MM.1S (cell line): ENCODE results near the gene WRNIP1.

Source experiments
- DNase-seq: peaks from one replicate; pipeline ENCODE4 v3.0.0-alpha.2; 2015
- H2AFZ ChIP-seq: fragments of 300-600 bp; sonication (generic); 2 replicates; pipeline ENCODE4 v1.6.0; 2016; ENCODE audit warnings: antibody characterized with exemption, low read length
- H3F3A ChIP-seq: fragments of 300-600 bp; sonication (generic); 2 replicates; pipeline ENCODE4 v1.6.1; 2016; ENCODE audit warnings: mild to moderate bottlenecking, antibody characterized with exemption, low read length, moderate library complexity, mixed read lengths; ENCODE audit not compliant: insufficient read depth
- H3K27ac ChIP-seq: fragments of 300-600 bp; sonication (generic); 2 replicates; pipeline ENCODE4 v1.5.1; 2016; ENCODE audit warnings: mild to moderate bottlenecking, low read length
- H3K27me3 ChIP-seq: fragments of 300-600 bp; sonication (generic); replicated peaks from 2 replicates; pipeline ENCODE4 v1.6.0; 2016; ENCODE audit warnings: low read length; ENCODE audit not compliant: insufficient read depth
- H3K36me3 ChIP-seq: fragments of 300-600 bp; sonication (generic); replicated peaks from 2 replicates; pipeline ENCODE4 v1.6.1; 2016; ENCODE audit warnings: mild to moderate bottlenecking, low read length, mixed read lengths; ENCODE audit not compliant: insufficient read depth
- H3K4me1 ChIP-seq: fragments of 300-600 bp; sonication (generic); 2 replicates; pipeline ENCODE4 v1.6.1; 2016; ENCODE audit warnings: low read length, mixed read lengths
- H3K4me2 ChIP-seq: fragments of 300-600 bp; sonication (generic); 2 replicates; pipeline ENCODE4 v1.6.0; 2016; ENCODE audit warnings: low read depth, low read length
- H3K4me3 ChIP-seq: fragments of 300-600 bp; sonication (generic); 2 replicates; pipeline ENCODE4 v1.5.1; 2016; ENCODE audit warnings: low read length, mixed read lengths
- H3K79me2 ChIP-seq: fragments of 300-600 bp; sonication (generic); 2 replicates; pipeline ENCODE4 v1.6.1; 2016; ENCODE audit warnings: mixed run types, low read length, mixed read lengths
- H3K9ac ChIP-seq: fragments of 300-600 bp; sonication (generic); 2 replicates; pipeline ENCODE4 v1.6.1; 2016; ENCODE audit warnings: low read length, mixed read lengths
- H3K9me2 ChIP-seq: fragments of 300-600 bp; sonication (generic); replicated peaks from 2 replicates; pipeline ENCODE4 v1.6.1; 2016; ENCODE audit warnings: mild to moderate bottlenecking, low read length, mixed read lengths; ENCODE audit not compliant: insufficient read depth
- H3K9me3 ChIP-seq: fragments of 300-600 bp; sonication (generic); replicated peaks from 2 replicates; pipeline ENCODE4 v1.6.1; 2016; ENCODE audit warnings: mild to moderate bottlenecking, low read length, mixed read lengths; ENCODE audit not compliant: insufficient read depth
- H4K20me1 ChIP-seq: fragments of 300-600 bp; sonication (generic); 2 replicates; pipeline ENCODE4 v1.6.1; 2016; ENCODE audit warnings: mild to moderate bottlenecking, low read length, moderate library complexity, mixed read lengths; ENCODE audit not compliant: insufficient read depth
- EZH2 ChIP-seq: fragments of 300-600 bp; sonication (generic); optimal IDR thresholded peaks from 2 replicates; pipeline ENCODE3; 2017; ENCODE audit warnings: low read depth, mild to moderate bottlenecking, antibody characterized with exemption, low read length, mixed read lengths
- EZH2phosphoT487 ChIP-seq: fragments of 300-600 bp; sonication (generic); IDR thresholded peaks from 2 replicates; pipeline ENCODE4 v1.6.1; 2018; ENCODE audit warnings: antibody characterized with exemption, low read length
- TF ChIP-seq, protein P1 (sequence below): fragments of 300-600 bp; sonication (generic); IDR thresholded peaks from 2 replicates; pipeline ENCODE4 v1.5.1; 2016; ENCODE audit warnings: antibody characterized with exemption, low read length, mixed read lengths

Gene WRNIP1

DNA sequence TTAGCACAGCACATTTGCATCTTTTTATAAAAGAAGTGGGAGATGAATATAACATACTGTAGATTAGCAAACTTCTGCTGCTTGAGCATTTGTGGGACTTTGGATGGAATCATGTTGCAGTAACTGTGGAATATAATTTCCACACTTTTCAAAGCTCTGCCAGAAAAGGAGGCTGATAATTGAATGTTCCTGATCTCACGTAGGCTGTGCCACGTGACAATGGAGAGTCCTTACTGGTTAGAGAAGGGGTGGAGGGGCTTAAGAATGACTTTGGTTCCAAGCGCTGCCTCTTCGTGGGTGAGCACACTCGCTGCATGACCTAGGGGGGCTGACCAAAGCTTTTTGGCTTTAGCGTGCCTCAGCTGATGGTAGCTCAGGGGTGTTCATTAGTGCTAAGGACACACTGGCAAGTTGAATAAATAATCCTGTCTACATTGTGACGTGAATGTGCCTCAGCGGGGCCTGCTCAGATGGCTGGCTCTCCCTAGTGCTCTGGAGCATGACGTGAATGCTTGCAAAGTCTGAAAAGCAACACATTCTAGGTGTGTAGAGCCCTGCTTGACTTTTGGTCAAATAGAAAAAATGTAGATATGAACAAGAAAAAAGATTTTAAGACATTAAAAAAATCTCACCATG, 15.0 kb downstream of the WRNIP1 start:
- Histone ChIP-seq H3K4me1 (no peaks in the 10 kb centered on the region), H3K9me3 (no peaks in the 10 kb centered on the region), H3K27me3 (no peaks in the 10 kb centered on the region), H3K4me2 (no peak overlapping the region), H3K36me3 (no peaks in the 10 kb centered on the region), H3K9me2 (no peaks in the 10 kb centered on the region), H3K9ac (no peak overlapping the region), H4K20me1 (no peaks in the 10 kb centered on the region), H2AFZ (no peak overlapping the region), H3F3A (no peaks in the 10 kb centered on the region), H3K27ac (no peak overlapping the region), H3K79me2 (peaks cover 54% of the 10 kb centered on the region), H3K4me3 (no peak overlapping the region)
- TF ChIP-seq EZH2phosphoT487 (no peak), EZH2 (no peak)
- TF ChIP-seq, protein P1, sequence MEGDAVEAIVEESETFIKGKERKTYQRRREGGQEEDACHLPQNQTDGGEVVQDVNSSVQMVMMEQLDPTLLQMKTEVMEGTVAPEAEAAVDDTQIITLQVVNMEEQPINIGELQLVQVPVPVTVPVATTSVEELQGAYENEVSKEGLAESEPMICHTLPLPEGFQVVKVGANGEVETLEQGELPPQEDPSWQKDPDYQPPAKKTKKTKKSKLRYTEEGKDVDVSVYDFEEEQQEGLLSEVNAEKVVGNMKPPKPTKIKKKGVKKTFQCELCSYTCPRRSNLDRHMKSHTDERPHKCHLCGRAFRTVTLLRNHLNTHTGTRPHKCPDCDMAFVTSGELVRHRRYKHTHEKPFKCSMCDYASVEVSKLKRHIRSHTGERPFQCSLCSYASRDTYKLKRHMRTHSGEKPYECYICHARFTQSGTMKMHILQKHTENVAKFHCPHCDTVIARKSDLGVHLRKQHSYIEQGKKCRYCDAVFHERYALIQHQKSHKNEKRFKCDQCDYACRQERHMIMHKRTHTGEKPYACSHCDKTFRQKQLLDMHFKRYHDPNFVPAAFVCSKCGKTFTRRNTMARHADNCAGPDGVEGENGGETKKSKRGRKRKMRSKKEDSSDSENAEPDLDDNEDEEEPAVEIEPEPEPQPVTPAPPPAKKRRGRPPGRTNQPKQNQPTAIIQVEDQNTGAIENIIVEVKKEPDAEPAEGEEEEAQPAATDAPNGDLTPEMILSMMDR = no peak
- no peak for DNase-seq

DNA sequence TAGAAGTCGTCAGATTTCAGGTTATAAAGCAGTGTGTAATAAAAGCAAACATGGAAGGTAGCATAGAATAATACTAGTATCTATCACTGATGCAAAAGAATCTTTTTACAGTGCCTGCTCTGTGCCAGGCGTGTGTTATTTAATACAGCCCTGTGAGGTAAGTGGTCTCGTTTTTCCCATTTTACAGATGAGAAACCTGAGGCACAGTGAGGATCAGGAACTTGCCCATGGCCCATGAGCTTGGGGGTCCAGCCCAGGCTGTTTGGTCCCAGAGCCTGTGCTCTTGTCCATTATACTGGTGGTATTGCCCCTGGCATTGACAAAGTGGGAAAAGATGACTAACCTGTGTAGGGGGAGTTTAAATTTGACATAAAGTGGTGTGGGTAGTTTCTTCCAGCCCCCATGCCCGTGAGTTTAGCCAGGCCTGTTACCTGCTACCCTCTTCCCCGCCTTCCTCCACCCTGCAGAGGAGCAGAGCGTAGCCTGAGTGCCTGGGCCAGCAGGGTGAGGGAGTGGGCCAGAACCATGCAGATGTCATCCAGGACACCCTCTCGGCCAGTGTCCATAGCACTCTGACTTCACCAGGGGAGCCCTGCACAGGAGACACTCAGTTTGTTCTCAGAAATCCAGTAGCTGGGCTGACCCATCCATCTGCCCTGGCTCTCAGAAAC, 16.6 kb downstream of the WRNIP1 start:
- no peaks in the 10 kb centered on the region for H3K9me3 ChIP-seq
- no peaks in the 10 kb centered on the region for H4K20me1 ChIP-seq
- H3K9me2 ChIP-seq = no peaks in the 10 kb centered on the region
- H2AFZ ChIP-seq = no peak overlapping the region
- H3K27me3 ChIP-seq = no peaks in the 10 kb centered on the region
- H3K9ac ChIP-seq = no peak overlapping the region
- H3K27ac ChIP-seq = no peak overlapping the region
- no peaks in the 10 kb centered on the region for H3F3A ChIP-seq
- H3K4me3 ChIP-seq = no peak overlapping the region
- no peak for DNase-seq
- no peak overlapping the region for H3K4me2 ChIP-seq
- H3K36me3 ChIP-seq = no peaks in the 10 kb centered on the region
- TF ChIP-seq EZH2 (no peak), EZH2phosphoT487 (no peak)
- TF ChIP-seq, protein P1 = no peak
- H3K79me2 ChIP-seq = peaks cover 41% of the 10 kb centered on the region
- H3K4me1 ChIP-seq = no peaks in the 10 kb centered on the region

DNA sequence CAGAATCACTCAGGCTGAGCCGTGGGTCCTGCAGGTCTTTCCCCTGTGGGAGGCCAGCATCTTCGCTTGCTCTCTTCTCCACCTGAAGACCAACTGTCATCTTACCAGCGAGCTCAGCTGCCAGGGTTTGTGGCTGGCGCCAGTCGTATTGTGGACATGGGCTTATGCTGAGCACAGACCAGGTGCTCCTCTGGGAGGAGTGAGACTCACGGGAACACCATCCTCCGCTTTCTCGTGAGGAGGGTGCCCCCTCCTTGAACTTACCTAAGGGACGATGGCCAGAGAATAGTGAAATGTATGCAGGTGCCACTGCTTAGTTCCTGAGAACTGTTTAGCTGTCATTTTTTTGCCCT, 17.1 kb downstream of the WRNIP1 start:
- DNase-seq = no peak
- Histone ChIP-seq H3K9me3 (no peaks in the 10 kb centered on the region), H3K4me2 (no peak overlapping the region), H3K27ac (no peak overlapping the region), H3K9me2 (no peaks in the 10 kb centered on the region), H4K20me1 (no peaks in the 10 kb centered on the region), H3K4me3 (no peak overlapping the region), H3K9ac (no peak overlapping the region), H3K79me2 (peaks cover 36% of the 10 kb centered on the region), H3K27me3 (no peaks in the 10 kb centered on the region), H3K4me1 (no peaks in the 10 kb centered on the region), H3F3A (no peaks in the 10 kb centered on the region), H3K36me3 (no peaks in the 10 kb centered on the region), H2AFZ (no peak overlapping the region)
- no peak for TF ChIP-seq EZH2phosphoT487
- TF ChIP-seq, protein P1 = no peak
- TF ChIP-seq EZH2 = no peak
